Measurements from ENCODE around the gene B4GALNT4.

- TF ChIP-seq POLR2A (IDR thresholded peaks at IDR 0.05; ENCODE audit: low read depth, low read length) (no peak), TAF1 (IDR thresholded peaks at IDR 0.05; ENCODE audit: borderline replicate concordance, low read depth, low read length) (no peak), POLR2AphosphoS5 (IDR thresholded peaks at IDR 0.05; ENCODE audit: low read depth, low read length) (no peak)
Measured at GRCh38 chr11:428295-428694, 59.0 kb downstream of the B4GALNT4 start.
